Right lobe of liver (tissue), 6 donors: ENCODE results near the gene TP53. TPM values are rescaled to one million over a fixed set of nuclear protein-coding genes. Genes with fewer than 3 reads are reported as not detected.

Experiments
- ATAC-seq, 4 donors: fragments of 200-7000 bp; cut with Tn5 transposase; one replicate each; pipeline ENCODE4 v1.9.1; 2020; ENCODE audit warnings: mild to moderate bottlenecking in 4 of 4, moderate library complexity in 4 of 4
- DNase-seq, 3 donors: peaks; one replicate each; pipeline ENCODE4 v3.0.0-alpha.2; 2020
- H3K27ac ChIP-seq, 3 donors: fragments of 200-600 bp; one replicate each; pipeline ENCODE4 v1.8.0; 2022
- H3K27me3 ChIP-seq, 2 donors: fragments of 200-600 bp; one replicate each; pipeline ENCODE4 v1.8.0; 2022
- H3K36me3 ChIP-seq, 4 donors: fragments of 200-600 bp; sonication (generic) in 1 of 4; one replicate each; pipeline versions ENCODE4 v1.5.1 to v1.8.0; 2017 to 2022; ENCODE audit warnings: control low read depth in 1 of 4
- H3K4me1 ChIP-seq, 4 donors: fragments of 200-600 bp; sonication (generic) in 1 of 4; one replicate each; pipeline versions ENCODE4 v1.5.1 to v1.8.0; 2017 to 2022; ENCODE audit warnings: control low read depth in 1 of 4
- H3K4me3 ChIP-seq, 3 donors: fragments of 200-600 bp; one replicate each; pipeline ENCODE4 v1.8.0; 2022
- H3K9me3 ChIP-seq, 4 donors: fragments of 200-600 bp; sonication (generic) in 1 of 4; one replicate each; pipeline versions ENCODE4 v1.5.1 to v1.8.0; 2017 to 2022; ENCODE audit warnings: control low read depth in 1 of 4
- CTCF ChIP-seq, 4 donors: fragments of 200-600 bp in 3 of 4; fragments of 450-650 bp in 1 of 4; IDR thresholded peaks; one replicate each; pipeline versions ENCODE4 v1.5.1 to v1.8.0; 2016 to 2022; ENCODE audit warnings: antibody characterized with exemption in 4 of 4, mild to moderate bottlenecking in 2 of 4
- POLR2A ChIP-seq: fragments of 450-650 bp; IDR thresholded peaks from one replicate; pipeline ENCODE4 v1.6.1; 2017; ENCODE audit warnings: antibody characterized with exemption, mild to moderate bottlenecking
- WGBS: methylation state at CpG from one replicate; pipeline ENCODE4 v1.1.6; 2018; ENCODE audit warnings: low coverage, low lambda C conversion rate; ENCODE audit not compliant: insufficient coverage; ENCODE audit errors: missing lambda C conversion rate; 5-methylcytosine and 5-hydroxymethylcytosine counted together
- intact Hi-C, 2 donors: fragments of 100-400 bp; cut with DNase I; formaldehyde crosslinking; loops; one replicate each; pipeline versions ENCODE4 v1.11.2 to v1.14.1; 2022
- total RNA-seq, 6 experiments: library from RNA; depleted of rRNA in 2 of 6; stranded (reverse); fragments of >200 nt in 2 of 6; fragmentation: NEBNext Ultra II Directional in 3 of 6; extraction: Animal tissue kit (Norgen Biotek cat#: 25700) in 3 of 6; gene quantifications; one replicate each; pipeline versions ENCODE4 v1.1.0 to v1.2.4, GENCODE V29; 2016 to 2023
- donor health status: DM: no; HTN: yes; CAD: no.
- donor health status: DM: no; HTN: no; CAD: no.
- donor health status: DM: no; HTN: no; CAD: no.
- donor health status: DM: no; HTN: yes; CAD: no.
- donor health status: DM: no; HTN: yes; CAD: no.

TP53 gene
- total RNA-seq, 6 experiments from 2014 or later, result 12.9 to 30.0 (median 23.0) TPM

GRCh38 chr17:7716901-7717755 is 29.8 kb upstream of the TP53 start, which contains the start of gene DNAH2:
Gene DNAH2, plus strand, starts transcription at chr17:7717744. Its CDS starts 1,991 bp downstream, at chr17:7719735.
- peak within 1 kb of the TSS; percentile 37 to 49 (median 48) for H3K4me3 ChIP-seq
- DNase-seq, result peak; percentile 64 to 67 (median 66)
- no peaks in the 10 kb centered on the region for H3K36me3 ChIP-seq
- TF ChIP-seq POLR2A (no peak), CTCF (IDR thresholded peaks at IDR 0.05) (peak; percentile 28 to 50 (median 36))
- no peaks in the 10 kb centered on the region for H3K9me3 ChIP-seq
- ATAC-seq, result peak; percentile 76 to 92 (median 86)
- WGBS, result under 1% methylated on average over 40 of the region's 64 CpGs
- peaks cover 0 to 19% of the 10 kb centered on the region in 2 donors for H3K27me3 ChIP-seq
- H3K4me1 ChIP-seq, result peaks cover 0 to 3% (median 0%) of the 10 kb centered on the region in 4 donors
- H3K27ac ChIP-seq, result no peak within 1 kb of the TSS
- intact Hi-C loops, result no loop called here

- Histone ChIP-seq H3K4me3 (peak overlapping the region in 2 of 3 donors; percentile 37 to 48), H3K27ac (no peak overlapping the region), H3K4me1 (peaks cover 0 to 3% (median 0%) of the 10 kb centered on the region in 4 donors), H3K36me3 (no peaks in the 10 kb centered on the region), H3K9me3 (no peaks in the 10 kb centered on the region), H3K27me3 (peaks cover 0 to 19% of the 10 kb centered on the region in 2 donors)
- DNase-seq, result no peak
- TF ChIP-seq POLR2A (no peak), CTCF (IDR thresholded peaks at IDR 0.05) (no peak)
- no peak for ATAC-seq
- WGBS, result 27% methylated on average over 18 of the region's 20 CpGs
- intact Hi-C loops, result no loop called here
Observed at GRCh38 chr17:7715936-7716886, 28.9 kb upstream of the TP53 start.

- H3K36me3 ChIP-seq, result no peaks in the 10 kb centered on the region
- no peak overlapping the region for H3K27ac ChIP-seq
- peaks cover 0 to 3% (median 0%) of the 10 kb centered on the region in 4 donors for H3K4me1 ChIP-seq
- H3K27me3 ChIP-seq, result peaks cover 0 to 19% of the 10 kb centered on the region in 2 donors
- DNase-seq, result no peak
- WGBS, result 67% methylated on average over 1 of the region's 10 CpGs
- intact Hi-C loops, result no loop called here
- H3K9me3 ChIP-seq, result no peaks in the 10 kb centered on the region
- TF ChIP-seq POLR2A (no peak), CTCF (IDR thresholded peaks at IDR 0.05) (no peak)
- no peak overlapping the region for H3K4me3 ChIP-seq
- no peak for ATAC-seq
Observed at GRCh38 chr17:7714721-7715594, 27.7 kb upstream of the TP53 start.

GRCh38 chr17:7713782-7714181 is 26.5 kb upstream of the TP53 start:
- H3K4me1 ChIP-seq, result peaks cover 0 to 3% (median 0%) of the 10 kb centered on the region in 4 donors
- H3K9me3 ChIP-seq, result no peaks in the 10 kb centered on the region
- ATAC-seq (no peak), DNase-seq (no peak)
- WGBS, result 38% methylated on average over 4 of the region's 9 CpGs
- H3K36me3 ChIP-seq, result no peaks in the 10 kb centered on the region
- TF ChIP-seq POLR2A (no peak), CTCF (IDR thresholded peaks at IDR 0.05) (no peak)
- H3K27ac ChIP-seq, result no peak overlapping the region
- intact Hi-C loops, result no loop called here
- no peak overlapping the region for H3K4me3 ChIP-seq
- peaks cover 0 to 19% of the 10 kb centered on the region in 2 donors for H3K27me3 ChIP-seq
